B cell (primary cell): ENCODE measurements around the gene TEKT2.

ENCODE experiments used
- CTCF ChIP-seq: fragments of 200-600 bp; IDR thresholded peaks from one replicate; pipeline ENCODE4 v1.8.0; 2022; ENCODE audit warnings: antibody characterized with exemption, mild to moderate bottlenecking
- EZH2 ChIP-seq: IDR thresholded peaks from 2 replicates; pipeline ENCODE4 v1.6.1; 2012; ENCODE audit warnings: borderline replicate concordance, low read depth, mild to moderate bottlenecking, moderate library complexity, low read length; ENCODE audit not compliant: insufficient read depth, poor library complexity, severe bottlenecking

GRCh38 chr1:36109041-36109679 is 25.3 kb downstream of the TEKT2 start:
- no peak for TF ChIP-seq CTCF
- no peak for TF ChIP-seq EZH2
